ENCODE data around the gene CPSF4L. TPM values are rescaled to one million over a fixed set of nuclear protein-coding genes. Genes with fewer than 3 reads are reported as not detected.

Gene CPSF4L
- total RNA-seq, 2 experiments from 2014 or later, result not detected

DNA sequence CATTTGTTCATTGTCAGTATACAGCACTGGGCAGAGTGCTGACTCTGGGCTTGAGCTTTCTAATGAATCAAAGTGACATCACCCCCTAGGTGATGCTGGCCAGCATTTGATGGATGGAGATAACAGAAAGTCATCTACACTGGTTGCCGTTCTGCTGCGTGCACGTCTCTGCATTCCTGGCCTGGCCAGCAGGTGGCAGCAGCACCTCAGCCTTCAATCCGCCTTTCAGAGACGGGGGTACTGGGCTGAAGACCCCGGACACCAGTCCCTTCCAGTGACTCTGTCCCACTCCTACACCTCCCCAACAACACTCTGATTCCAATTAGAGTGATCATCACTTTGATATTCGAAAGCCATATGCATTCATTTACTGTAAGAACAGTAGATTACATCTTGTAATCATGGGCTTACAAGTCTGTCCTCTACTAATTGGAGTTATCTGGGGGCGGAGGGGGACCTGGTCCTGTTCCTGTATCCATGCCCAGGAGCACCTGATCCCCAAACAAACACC is 6.0 kb downstream of the CPSF4L start:
- no peak overlapping the region for H3K4me3 Mint-ChIP-seq
- CTCF ChIA-PET, result interaction anchor here (0.6 to 4.4 kb wide), 27 partner anchors 8 to 699 kb away, joined by 3 to 65 read pairs (median 5); no protein-coding TSS in a partner anchor
- no peaks in the 10 kb centered on the region for H3K36me3 Mint-ChIP-seq
- no peak overlapping the region for H3K27ac Mint-ChIP-seq
- ATAC-seq, result peak; percentile 84
- H3K27me3 Mint-ChIP-seq, result no peaks in the 10 kb centered on the region
- no peaks in the 10 kb centered on the region for H3K4me1 Mint-ChIP-seq
- DNase-seq, result peak; percentile 62
- H3K9me3 Mint-ChIP-seq (ENCODE audit: low read depth), result no peaks in the 10 kb centered on the region

- no peak for ATAC-seq
- CTCF ChIA-PET, result interaction anchor here (3.3 kb wide), 1 partner anchor 118 kb away, joined by 12 read pairs; no protein-coding TSS in a partner anchor
These were observed 9.8 kb downstream of the CPSF4L start for GRCh38 chr17:73251871-73252270.

GRCh38 chr17:73250851-73251640 is 10.6 kb downstream of the CPSF4L start:
- Mint-ChIP-seq H3K9me3 (ENCODE audit: low read depth) (no peaks in the 10 kb centered on the region), H3K27me3 (no peaks in the 10 kb centered on the region), H3K4me3 (no peak overlapping the region), H3K36me3 (no peaks in the 10 kb centered on the region), H3K27ac (no peak overlapping the region), H3K4me1 (no peaks in the 10 kb centered on the region)
- CTCF ChIA-PET, result interaction anchor here (3.3 to 4.3 kb wide), 2 partner anchors 119 to 693 kb away, joined by 12 to 14 read pairs; no protein-coding TSS in a partner anchor
- ATAC-seq, result no peak
- no peak for DNase-seq

More at GRCh38 chr17:73251871-73252270, 9.8 kb downstream of the CPSF4L start:
- no peak overlapping the region for H3K27ac Mint-ChIP-seq
- H3K4me1 Mint-ChIP-seq, result no peaks in the 10 kb centered on the region
- no peak for DNase-seq
- no peaks in the 10 kb centered on the region for H3K9me3 Mint-ChIP-seq (ENCODE audit: low read depth)
- H3K4me3 Mint-ChIP-seq, result no peak overlapping the region
- no peaks in the 10 kb centered on the region for H3K36me3 Mint-ChIP-seq
- H3K27me3 Mint-ChIP-seq, result no peaks in the 10 kb centered on the region

GRCh38 chr17:73249700-73250099 is 12.0 kb downstream of the CPSF4L start:
- CTCF ChIA-PET, result interaction anchor here (0.8 to 4.3 kb wide), 5 partner anchors 58 to 692 kb away, joined by 3 to 14 read pairs (median 3); no protein-coding TSS in a partner anchor
- ATAC-seq, result no peak
- no peaks in the 10 kb centered on the region for H3K36me3 Mint-ChIP-seq
- no peak overlapping the region for H3K4me3 Mint-ChIP-seq
- no peak overlapping the region for H3K27ac Mint-ChIP-seq
- DNase-seq, result no peak
- H3K27me3 Mint-ChIP-seq, result no peaks in the 10 kb centered on the region
- no peaks in the 10 kb centered on the region for H3K9me3 Mint-ChIP-seq (ENCODE audit: low read depth)
- no peaks in the 10 kb centered on the region for H3K4me1 Mint-ChIP-seq

DNA sequence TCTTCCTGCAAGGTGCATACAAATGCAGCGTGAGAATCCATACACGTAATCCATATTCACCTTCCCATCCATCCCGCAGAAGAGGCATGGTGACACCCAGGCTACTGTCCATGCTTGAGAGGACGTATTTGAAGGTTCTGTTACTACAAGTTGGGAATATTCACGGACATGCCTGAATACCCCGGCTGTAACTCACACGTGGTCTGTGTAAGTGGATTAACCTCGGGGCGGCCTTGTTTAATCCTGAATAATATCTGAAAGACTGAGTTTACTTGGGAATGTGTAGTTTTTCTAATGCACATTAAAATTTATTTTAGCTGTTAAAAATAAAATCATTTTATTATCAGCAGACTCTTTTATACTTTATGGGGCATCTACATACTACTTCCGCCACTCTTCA is 13.1 kb downstream of the CPSF4L start:
- H3K27ac Mint-ChIP-seq, result no peak overlapping the region
- no peaks in the 10 kb centered on the region for H3K27me3 Mint-ChIP-seq
- no peaks in the 10 kb centered on the region for H3K4me1 Mint-ChIP-seq
- DNase-seq, result no peak
- no peak for ATAC-seq
- H3K9me3 Mint-ChIP-seq (ENCODE audit: low read depth), result no peaks in the 10 kb centered on the region
- H3K4me3 Mint-ChIP-seq, result no peak overlapping the region
- no peaks in the 10 kb centered on the region for H3K36me3 Mint-ChIP-seq
- CTCF ChIA-PET, result interaction anchor here (1.2 to 4.3 kb wide), 3 partner anchors 121 to 691 kb away, joined by 3 to 14 read pairs (median 12); no protein-coding TSS in a partner anchor

DNA sequence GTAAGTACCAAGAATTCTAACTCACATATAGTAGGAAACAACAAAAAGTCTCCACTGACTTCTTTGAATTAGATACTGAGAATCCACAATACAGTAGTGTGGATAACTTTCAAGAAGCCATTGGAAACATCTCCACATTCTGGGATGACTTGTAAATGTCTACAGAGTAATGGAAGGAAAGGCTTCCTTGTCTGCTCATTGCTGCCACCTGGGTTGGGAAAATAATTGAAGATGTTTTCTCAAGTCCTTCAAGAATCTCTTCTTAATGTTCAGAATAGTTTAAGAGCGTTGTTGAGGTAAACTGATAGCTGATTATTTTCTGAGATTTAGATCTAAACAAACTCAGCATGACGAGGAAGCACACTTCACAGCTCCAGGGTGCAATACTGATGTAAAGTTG is 14.0 kb downstream of the CPSF4L start:
- H3K27me3 Mint-ChIP-seq, result no peaks in the 10 kb centered on the region
- peaks cover under 1% of the 10 kb centered on the region for H3K36me3 Mint-ChIP-seq
- H3K9me3 Mint-ChIP-seq (ENCODE audit: low read depth), result no peaks in the 10 kb centered on the region
- H3K27ac Mint-ChIP-seq, result no peak overlapping the region
- no peak for ATAC-seq
- no peak for DNase-seq
- CTCF ChIA-PET, result interaction anchor here (4.3 kb wide), 1 partner anchor 690 kb away, joined by 14 read pairs; no protein-coding TSS in a partner anchor
- no peak overlapping the region for H3K4me3 Mint-ChIP-seq
- H3K4me1 Mint-ChIP-seq, result no peaks in the 10 kb centered on the region

DNA sequence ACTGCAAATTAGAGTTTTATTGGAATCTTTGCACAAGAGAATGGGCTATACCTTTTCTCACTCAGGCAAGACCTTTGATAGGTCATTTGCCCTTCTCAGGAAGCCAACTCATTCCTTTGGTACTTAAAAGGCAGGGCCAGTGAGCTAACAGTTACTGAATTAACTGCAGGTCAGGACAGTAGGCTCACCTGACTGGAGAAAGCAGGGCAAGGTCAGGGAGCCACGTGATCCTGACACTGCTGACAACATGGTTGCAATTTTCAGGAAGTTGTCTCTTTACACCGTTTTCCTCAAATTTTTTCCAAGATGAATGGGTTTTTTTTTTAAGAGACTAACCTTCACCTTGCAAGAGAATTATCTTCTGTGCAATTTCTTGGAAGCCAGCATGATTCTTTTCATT is 21.1 kb downstream of the CPSF4L start:
- Mint-ChIP-seq H3K4me3 (no peak overlapping the region), H3K27ac (no peak overlapping the region), H3K36me3 (peaks cover 24% of the 10 kb centered on the region), H3K27me3 (no peaks in the 10 kb centered on the region), H3K9me3 (ENCODE audit: low read depth) (no peaks in the 10 kb centered on the region), H3K4me1 (peaks cover 24% of the 10 kb centered on the region)
- ATAC-seq (no peak), DNase-seq (no peak)
- CTCF ChIA-PET, result interaction anchor here (1.1 kb wide), 1 partner anchor 15 kb away, joined by 3 read pairs; no protein-coding TSS in a partner anchor

- CTCF ChIA-PET, result interaction anchor here (1.2 to 3.4 kb wide), 3 partner anchors 46 to 681 kb away, joined by 3 to 18 read pairs (median 4); partner anchors contain the start of gene COG1
- H3K27ac Mint-ChIP-seq, result peak overlapping the region; percentile 70
- H3K4me3 Mint-ChIP-seq, result peak overlapping the region; percentile 15
- ATAC-seq (no peak), DNase-seq (no peak)
- H3K27me3 Mint-ChIP-seq, result no peaks in the 10 kb centered on the region
- H3K36me3 Mint-ChIP-seq, result peaks cover 35% of the 10 kb centered on the region
- no peaks in the 10 kb centered on the region for H3K9me3 Mint-ChIP-seq (ENCODE audit: low read depth)
- peaks cover 35% of the 10 kb centered on the region for H3K4me1 Mint-ChIP-seq
These were observed 24.0 kb downstream of the CPSF4L start for GRCh38 chr17:73237714-73238113.

- DNase-seq (no peak), ATAC-seq (no peak)
- Mint-ChIP-seq H3K4me1 (peaks cover 46% of the 10 kb centered on the region), H3K27ac (no peak overlapping the region), H3K36me3 (peaks cover 26% of the 10 kb centered on the region), H3K4me3 (no peak overlapping the region), H3K9me3 (ENCODE audit: low read depth) (no peaks in the 10 kb centered on the region), H3K27me3 (no peaks in the 10 kb centered on the region)
- CTCF ChIA-PET, result interaction anchor here (0.7 to 0.8 kb wide), 3 partner anchors 137 to 678 kb away, joined by 3 read pairs; no protein-coding TSS in a partner anchor
These were observed 26.9 kb downstream of the CPSF4L start for GRCh38 chr17:73234736-73235135.

- peaks cover 54% of the 10 kb centered on the region for H3K4me1 Mint-ChIP-seq
- peak overlapping the region; percentile 89 for H3K27ac Mint-ChIP-seq
- ATAC-seq, result peak; percentile 40
- peaks cover 24% of the 10 kb centered on the region for H3K36me3 Mint-ChIP-seq
- H3K27me3 Mint-ChIP-seq, result no peaks in the 10 kb centered on the region
- H3K4me3 Mint-ChIP-seq, result peak overlapping the region; percentile 85
- CTCF ChIA-PET, result interaction anchor here (0.8 to 2.8 kb wide), 11 partner anchors 10 to 513 kb away, joined by 3 to 24 read pairs (median 6); partner anchors contain the start of gene COG1
- no peaks in the 10 kb centered on the region for H3K9me3 Mint-ChIP-seq (ENCODE audit: low read depth)
- peak; percentile 50 for DNase-seq
These were observed 28.9 kb downstream of the CPSF4L start for GRCh38 chr17:73232587-73233373.

GRCh38 chr17:73231841-73232586 is 29.7 kb downstream of the CPSF4L start:
- peak; percentile 96 for DNase-seq
- Mint-ChIP-seq H3K27me3 (no peaks in the 10 kb centered on the region), H3K36me3 (peaks cover 22% of the 10 kb centered on the region), H3K9me3 (ENCODE audit: low read depth) (no peaks in the 10 kb centered on the region), H3K4me3 (peak overlapping the region; percentile 85), H3K4me1 (peaks cover 56% of the 10 kb centered on the region), H3K27ac (peak overlapping the region; percentile 89)
- CTCF ChIA-PET, result interaction anchor here (0.6 to 2.8 kb wide), 13 partner anchors 9 to 1129 kb away, joined by 3 to 24 read pairs (median 5); partner anchors contain the start of gene COG1
- peak; percentile 91 for ATAC-seq

DNA sequence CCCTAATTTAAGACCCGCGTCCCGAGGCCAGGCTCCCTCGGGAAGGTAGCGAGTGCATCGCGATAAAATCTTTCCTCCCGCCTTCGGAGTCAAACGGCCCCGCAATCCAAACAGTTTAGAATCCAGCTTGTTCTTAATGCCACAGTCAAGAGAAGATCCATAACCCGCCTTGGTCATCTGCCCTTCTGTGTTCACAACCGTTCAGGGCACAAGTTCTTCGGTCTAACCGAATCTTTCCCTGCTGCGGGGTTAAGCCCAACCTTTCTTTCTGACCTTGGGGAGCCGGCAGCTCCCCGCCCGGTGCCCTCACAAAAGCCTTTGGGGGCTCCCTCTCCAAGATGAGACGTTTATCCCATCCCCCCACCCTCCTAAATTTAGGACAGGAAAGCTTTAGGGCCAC is 30.3 kb downstream of the CPSF4L start:
- no peaks in the 10 kb centered on the region for H3K9me3 Mint-ChIP-seq (ENCODE audit: low read depth)
- H3K4me1 Mint-ChIP-seq, result peaks cover 60% of the 10 kb centered on the region
- H3K36me3 Mint-ChIP-seq, result peaks cover 26% of the 10 kb centered on the region
- peak overlapping the region; percentile 89 for H3K27ac Mint-ChIP-seq
- no peaks in the 10 kb centered on the region for H3K27me3 Mint-ChIP-seq
- CTCF ChIA-PET, result interaction anchor here (0.6 to 2.8 kb wide), 10 partner anchors 14 to 1129 kb away, joined by 3 to 24 read pairs (median 6); partner anchors contain the start of gene COG1
- peak; percentile 42 for DNase-seq
- H3K4me3 Mint-ChIP-seq, result peak overlapping the region; percentile 85
- ATAC-seq, result no peak
